ENCODE measurements around the gene CRK. TPM values are rescaled to one million over a fixed set of nuclear protein-coding genes. Genes with fewer than 3 reads are reported as not detected.
"Not testable (repeated sequence)": the region's sequence is repeated elsewhere in the genome, so short reads cannot be mapped to it uniquely, and the experiment has no call there.

The CRK gene
- polyA plus RNA-seq, 3 donors: 22.3 to 28.0 (median 26.5) TPM

DNA sequence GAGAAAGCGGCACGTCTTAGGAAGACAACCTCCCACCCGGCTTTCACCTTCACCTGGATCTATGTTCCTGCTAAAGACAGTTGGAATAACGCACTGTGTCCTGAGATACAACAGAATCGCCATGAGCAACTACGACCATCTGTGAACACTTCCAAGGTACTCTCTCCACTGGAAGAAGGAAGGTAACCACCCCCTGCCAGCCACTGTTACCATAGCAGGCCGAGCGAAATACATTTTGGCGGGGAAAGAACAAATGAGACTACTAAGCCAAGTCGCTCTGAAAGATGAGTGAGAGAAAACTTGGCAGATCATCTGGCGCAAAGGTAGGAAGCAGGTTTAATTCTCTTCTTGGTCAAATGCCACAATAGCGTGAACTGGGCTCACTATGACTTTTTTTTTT is 9.8 kb downstream of the CRK start:
- H3K4me3 Mint-ChIP-seq: no peak overlapping the region

DNA sequence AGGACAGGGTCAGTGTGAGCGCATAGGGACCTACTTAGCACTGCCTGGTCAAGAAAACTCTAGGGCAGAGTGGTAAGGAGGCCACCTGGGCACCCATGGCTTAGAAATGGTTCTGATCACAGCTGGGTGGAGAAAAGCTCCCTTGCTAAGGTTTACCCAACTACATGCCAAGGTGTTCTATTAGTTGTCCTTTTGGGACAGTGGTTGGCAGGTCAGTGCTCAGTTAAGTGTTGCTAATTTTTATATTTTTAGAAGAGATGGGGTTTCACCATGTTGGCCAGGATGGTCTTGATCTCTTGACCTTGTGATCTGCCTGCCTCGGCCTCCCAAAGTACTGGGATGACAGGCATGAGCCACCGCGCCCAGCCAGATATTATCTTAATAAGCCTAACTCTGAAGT is 10.3 kb downstream of the CRK start:
- H3K36me3 ChIP-seq (replicated peaks in 1 of 2; ENCODE audit: control insufficient read depth in 1 of 2, insufficient read depth in 2 of 2, low read length in 2 of 2): peaks cover 10 to 42% of the 10 kb centered on the region in 2 donors
- WGBS (ENCODE audit: insufficient coverage): 100% methylated on average over 2 of the region's 4 CpGs
- not testable (repeated sequence) for H3K4me3 Mint-ChIP-seq

More for the DNA sequence above, 9.8 kb downstream of the CRK start:
- H3K36me3 ChIP-seq (replicated peaks in 1 of 2; ENCODE audit: control insufficient read depth in 1 of 2, insufficient read depth in 2 of 2, low read length in 2 of 2): peaks cover 10 to 38% of the 10 kb centered on the region in 2 donors
- H3K9me3 ChIP-seq (replicated peaks in 1 of 2; ENCODE audit: control insufficient read depth in 1 of 2, insufficient read depth in 1 of 2, low read length in 2 of 2): no peaks in the 10 kb centered on the region
- intact Hi-C loops (cut with micrococcal nuclease): loop anchor here in 1 of 2 donors (5.0 kb wide), 1 partner anchor 56 kb away; no protein-coding TSS in a partner anchor
- H3K4me1 ChIP-seq (ENCODE audit: control insufficient read depth in 1 of 2, insufficient read depth in 2 of 2, low read length in 2 of 2): peaks cover 12 to 13% of the 10 kb centered on the region in 2 donors
- H3K27ac Mint-ChIP-seq: peak overlapping the region in 1 of 7 donors; percentile 33
- H3K9me3 Mint-ChIP-seq: no peaks in the 10 kb centered on the region
- no peaks in the 10 kb centered on the region for H3K27me3 ChIP-seq (ENCODE audit: control insufficient read depth in 2 of 2, insufficient read depth in 2 of 2, low read length in 2 of 2)
- H3K4me3 ChIP-seq (replicated peaks in 1 of 3; ENCODE audit: low read depth in 2 of 3, low read length in 3 of 3): no peak overlapping the region
- peaks cover 100% of the 10 kb centered on the region for H4K20me1 ChIP-seq (ENCODE audit: insufficient read depth, low read length)
- peaks cover 10 to 68% of the 10 kb centered on the region in 2 donors for H3K36me3 Mint-ChIP-seq
- no peak overlapping the region for H3K4me2 ChIP-seq (replicated peaks; ENCODE audit: extremely low read depth, low read length, poor library complexity, severe bottlenecking)
- TF ChIP-seq, protein P1, sequence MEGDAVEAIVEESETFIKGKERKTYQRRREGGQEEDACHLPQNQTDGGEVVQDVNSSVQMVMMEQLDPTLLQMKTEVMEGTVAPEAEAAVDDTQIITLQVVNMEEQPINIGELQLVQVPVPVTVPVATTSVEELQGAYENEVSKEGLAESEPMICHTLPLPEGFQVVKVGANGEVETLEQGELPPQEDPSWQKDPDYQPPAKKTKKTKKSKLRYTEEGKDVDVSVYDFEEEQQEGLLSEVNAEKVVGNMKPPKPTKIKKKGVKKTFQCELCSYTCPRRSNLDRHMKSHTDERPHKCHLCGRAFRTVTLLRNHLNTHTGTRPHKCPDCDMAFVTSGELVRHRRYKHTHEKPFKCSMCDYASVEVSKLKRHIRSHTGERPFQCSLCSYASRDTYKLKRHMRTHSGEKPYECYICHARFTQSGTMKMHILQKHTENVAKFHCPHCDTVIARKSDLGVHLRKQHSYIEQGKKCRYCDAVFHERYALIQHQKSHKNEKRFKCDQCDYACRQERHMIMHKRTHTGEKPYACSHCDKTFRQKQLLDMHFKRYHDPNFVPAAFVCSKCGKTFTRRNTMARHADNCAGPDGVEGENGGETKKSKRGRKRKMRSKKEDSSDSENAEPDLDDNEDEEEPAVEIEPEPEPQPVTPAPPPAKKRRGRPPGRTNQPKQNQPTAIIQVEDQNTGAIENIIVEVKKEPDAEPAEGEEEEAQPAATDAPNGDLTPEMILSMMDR (IDR thresholded peaks at IDR 0.05): no peak
- peaks cover 25% of the 10 kb centered on the region for H3K4me1 Mint-ChIP-seq
- no peak overlapping the region for H3K9ac ChIP-seq (ENCODE audit: insufficient read depth, low read length, poor library complexity, severe bottlenecking)
- peaks cover 99% of the 10 kb centered on the region for H3K79me2 ChIP-seq (ENCODE audit: insufficient read depth, low read length)
- WGBS (ENCODE audit: insufficient coverage): 95% methylated on average over 10 of the region's 12 CpGs
- peaks cover 0 to 3% (median 0%) of the 10 kb centered on the region in 3 donors for H3K27me3 Mint-ChIP-seq (ENCODE audit: low read depth in 3 of 3)
- H2AFZ ChIP-seq (ENCODE audit: insufficient read depth, low read depth, low read length, poor library complexity, severe bottlenecking): no peak overlapping the region
- H3K27ac ChIP-seq (ENCODE audit: low read depth in 1 of 2, low read length in 2 of 2): peak overlapping the region in 1 of 2 donors; percentile 31
- no peak for DNase-seq

DNA sequence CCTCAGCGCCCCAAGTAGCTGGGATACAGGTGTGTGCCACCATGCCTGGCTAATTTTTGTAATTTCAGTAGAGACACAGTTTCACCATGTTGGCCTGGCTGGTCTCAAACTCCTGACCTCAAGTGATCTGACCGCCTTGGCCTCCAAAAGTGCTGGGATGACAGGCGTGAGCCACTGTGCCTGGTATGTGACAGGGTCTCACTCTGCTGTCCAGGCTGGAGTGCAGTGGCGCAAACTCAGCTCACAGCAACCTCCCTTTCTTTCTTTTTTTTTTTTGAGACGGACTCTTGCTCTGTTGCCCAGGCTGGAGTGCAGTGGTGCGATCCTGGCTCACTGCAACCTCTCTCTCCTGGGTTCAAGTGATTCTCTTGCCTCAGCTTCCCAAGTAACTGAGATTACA is 13.3 kb downstream of the CRK start:
- intact Hi-C loops (cut with micrococcal nuclease): not testable (repeated sequence)

More for the DNA sequence above, 10.3 kb downstream of the CRK start:
- DNase-seq; H3K4me3 ChIP-seq (replicated peaks in 1 of 3; ENCODE audit: low read depth in 2 of 3, low read length in 3 of 3); H2AFZ ChIP-seq (ENCODE audit: insufficient read depth, low read depth, low read length, poor library complexity, severe bottlenecking); H3K27me3 Mint-ChIP-seq (ENCODE audit: low read depth in 3 of 3); H3K9me3 Mint-ChIP-seq; H3K9ac ChIP-seq (ENCODE audit: insufficient read depth, low read length, poor library complexity, severe bottlenecking); H3K9me3 ChIP-seq (replicated peaks in 1 of 2; ENCODE audit: control insufficient read depth in 1 of 2, insufficient read depth in 1 of 2, low read length in 2 of 2); H3K27me3 ChIP-seq (ENCODE audit: control insufficient read depth in 2 of 2, insufficient read depth in 2 of 2, low read length in 2 of 2); H3K4me2 ChIP-seq (replicated peaks; ENCODE audit: extremely low read depth, low read length, poor library complexity, severe bottlenecking): not testable (repeated sequence)
- Histone ChIP-seq H3K27ac (ENCODE audit: low read depth in 1 of 2, low read length in 2 of 2) (peak overlapping the region in 1 of 2 donors; percentile 31), H4K20me1 (ENCODE audit: insufficient read depth, low read length) (peaks cover 100% of the 10 kb centered on the region), H3K79me2 (ENCODE audit: insufficient read depth, low read length) (peaks cover 99% of the 10 kb centered on the region), H3K4me1 (ENCODE audit: control insufficient read depth in 1 of 2, insufficient read depth in 2 of 2, low read length in 2 of 2) (peaks cover 12 to 13% of the 10 kb centered on the region in 2 donors)
- Mint-ChIP-seq H3K36me3 (peaks cover 10 to 67% of the 10 kb centered on the region in 2 donors), H3K27ac (peak overlapping the region in 1 of 7 donors; percentile 66), H3K4me1 (peaks cover 25% of the 10 kb centered on the region)
- intact Hi-C loops (cut with micrococcal nuclease): loop anchor here in 1 of 2 donors (5.0 kb wide), 1 partner anchor 57 kb away; no protein-coding TSS in a partner anchor

More for the DNA sequence above, 13.3 kb downstream of the CRK start:
- Mint-ChIP-seq H3K27ac (peak overlapping the region in 1 of 7 donors; percentile 49), H3K36me3 (peaks cover 4 to 49% of the 10 kb centered on the region in 2 donors)
- H3K27ac ChIP-seq (ENCODE audit: low read depth in 1 of 2, low read length in 2 of 2); H3K27me3 Mint-ChIP-seq (ENCODE audit: low read depth in 3 of 3); H2AFZ ChIP-seq (ENCODE audit: insufficient read depth, low read depth, low read length, poor library complexity, severe bottlenecking); H3K4me3 Mint-ChIP-seq; H3K27me3 ChIP-seq (ENCODE audit: control insufficient read depth in 2 of 2, insufficient read depth in 2 of 2, low read length in 2 of 2); H3K4me1 Mint-ChIP-seq; DNase-seq; H3K4me2 ChIP-seq (replicated peaks; ENCODE audit: extremely low read depth, low read length, poor library complexity, severe bottlenecking); H3K4me3 ChIP-seq (replicated peaks in 1 of 3; ENCODE audit: low read depth in 2 of 3, low read length in 3 of 3); H3K9ac ChIP-seq (ENCODE audit: insufficient read depth, low read length, poor library complexity, severe bottlenecking); H3K9me3 ChIP-seq (replicated peaks in 1 of 2; ENCODE audit: control insufficient read depth in 1 of 2, insufficient read depth in 1 of 2, low read length in 2 of 2); H3K4me1 ChIP-seq (ENCODE audit: control insufficient read depth in 1 of 2, insufficient read depth in 2 of 2, low read length in 2 of 2); H3K9me3 Mint-ChIP-seq: not testable (repeated sequence)
- Histone ChIP-seq H4K20me1 (ENCODE audit: insufficient read depth, low read length) (peaks cover 100% of the 10 kb centered on the region), H3K79me2 (ENCODE audit: insufficient read depth, low read length) (peaks cover 99% of the 10 kb centered on the region), H3K36me3 (replicated peaks in 1 of 2; ENCODE audit: control insufficient read depth in 1 of 2, insufficient read depth in 2 of 2, low read length in 2 of 2) (peaks cover 8 to 38% of the 10 kb centered on the region in 2 donors)
- WGBS (ENCODE audit: insufficient coverage): 100% methylated on average over 4 of the region's 6 CpGs
